NCI-H146 (cell line): ENCODE data around the gene PYGM.

Source experiments
- DNase-seq: peaks from one replicate; lab custom pipeline; 2025; lab: John Stamatoyannopoulos, UW

Gene PYGM

GRCh38 chr11:64791781-64792291 is 32.1 kb upstream of the PYGM start:
- no peak for DNase-seq

GRCh38 chr11:64790205-64791095 is 30.7 kb upstream of the PYGM start:
- DNase-seq = no peak

- DNase-seq = no peak
Observed at GRCh38 chr11:64789331-64790204, 29.8 kb upstream of the PYGM start.

- no peak for DNase-seq
Observed at GRCh38 chr11:64788321-64789215, 28.8 kb upstream of the PYGM start.

- no peak for DNase-seq
Observed at GRCh38 chr11:64787526-64788320, 27.9 kb upstream of the PYGM start.

- DNase-seq = no peak
Observed at GRCh38 chr11:64786308-64786707, 26.5 kb upstream of the PYGM start.

- no peak for DNase-seq
Observed at GRCh38 chr11:64784813-64785581, 25.2 kb upstream of the PYGM start.

GRCh38 chr11:64778473-64779298 is 18.9 kb upstream of the PYGM start, which contains the start of gene SF1:
Gene SF1, minus strand, starts transcription at chr11:64778542. Its CDS starts 150 bp downstream, at chr11:64778392.
- peak; percentile 100 for DNase-seq

GRCh38 chr11:64778223-64778472 is 18.4 kb upstream of the PYGM start:
- no peak for DNase-seq

- peak; percentile 77 for DNase-seq
Observed at GRCh38 chr11:64777449-64778222, 17.9 kb upstream of the PYGM start.

GRCh38 chr11:64776875-64777274 is 17.1 kb upstream of the PYGM start:
- DNase-seq = no peak

GRCh38 chr11:64776425-64776824 is 16.7 kb upstream of the PYGM start:
- DNase-seq = no peak

- DNase-seq = no peak
Observed at GRCh38 chr11:64774144-64774543, 14.4 kb upstream of the PYGM start.

- DNase-seq = no peak
Observed at GRCh38 chr11:64772303-64773018, 12.7 kb upstream of the PYGM start.

GRCh38 chr11:64771861-64772260 is 12.1 kb upstream of the PYGM start:
- DNase-seq = no peak

- DNase-seq = no peak
Observed at GRCh38 chr11:64770120-64770519, 10.3 kb upstream of the PYGM start.

GRCh38 chr11:64769283-64769682 is 9.5 kb upstream of the PYGM start:
- no peak for DNase-seq

- DNase-seq = no peak
Observed at GRCh38 chr11:64768300-64768694, 8.5 kb upstream of the PYGM start.
